H1 (cell line): Measurements from ENCODE around the gene GPSM3. TPM values are rescaled to one million over a fixed set of nuclear protein-coding genes. Genes with fewer than 3 reads are reported as not detected.

Experiments
- CTCF ChIA-PET: fragments of 300-600 bp; sonication (Branson Sonifier 250); formaldehyde crosslinking; loops from one replicate; lab custom pipeline; 2021; ENCODE audit not compliant: partially characterized antibody; lab: Charles Lee
- POLR2A ChIA-PET: fragments of 300-600 bp; sonication (Branson Sonifier 250); formaldehyde crosslinking; loops from one replicate; lab custom pipeline; 2021; ENCODE audit warnings: inconsistent platforms; ENCODE audit not compliant: partially characterized antibody; lab: Charles Lee
- DNase-seq, 2 experiments: peaks; one replicate each; pipeline versions ENCODE4 v3.0.0 to v3.0.0-alpha.2; 2010 to 2022; ENCODE audit warnings: low spot score in 2 of 2, low read depth in 1 of 2, mixed read lengths in 1 of 2
- FAIRE-seq: peaks from 2 replicates; lab custom pipeline; 2011; peaks lifted over from hg19 to GRCh38; lab: Jason Lieb, UNC
- H2AFZ ChIP-seq: 2 replicates; pipeline ENCODE4 v1.8.1; 2012; ENCODE audit warnings: low read length, inconsistent platforms
- H2AK5ac ChIP-seq: 2 replicates; pipeline ENCODE4 v1.6.1; 2013; ENCODE audit warnings: low read depth, low read length
- H2BK120ac ChIP-seq: replicated peaks from 2 replicates; pipeline ENCODE3; 2013; ENCODE audit warnings: low read depth, low read length, inconsistent platforms
- H2BK12ac ChIP-seq: 2 replicates; pipeline ENCODE4 v1.6.1; 2013; ENCODE audit warnings: low read depth, low read length
- H2BK15ac ChIP-seq: 2 replicates; pipeline ENCODE4 v1.6.1; 2013; ENCODE audit warnings: low read length
- H2BK20ac ChIP-seq: 2 replicates; pipeline ENCODE4 v1.6.1; 2013; ENCODE audit warnings: low read length
- H2BK5ac ChIP-seq: 2 replicates; pipeline ENCODE4 v1.6.1; 2013; ENCODE audit warnings: low read depth, low read length
- H3K14ac ChIP-seq: 2 replicates; pipeline ENCODE4 v1.6.1; 2013; ENCODE audit warnings: inconsistent platforms; ENCODE audit not compliant: insufficient read length
- H3K18ac ChIP-seq: 2 replicates; pipeline ENCODE4 v1.6.1; 2013; ENCODE audit warnings: low read length; ENCODE audit errors: extremely low read depth
- H3K23ac ChIP-seq: 2 replicates; pipeline ENCODE4 v1.6.1; 2013; ENCODE audit warnings: inconsistent platforms; ENCODE audit not compliant: insufficient read length
- H3K23me2 ChIP-seq: 2 replicates; pipeline ENCODE4 v1.6.1; 2013; ENCODE audit warnings: low read depth, low read length
- H3K27ac ChIP-seq: 2 replicates; pipeline ENCODE4 v1.6.1; 2011; ENCODE audit warnings: low read depth, low read length, inconsistent platforms
- H3K27me3 ChIP-seq, 4 experiments: replicated peaks in 1 of 4; 1 replicate in 1 of 4; 2 replicates in 3 of 4; pipeline versions ENCODE4 v1.6.1 to v1.8.1; 2011 to 2013; ENCODE audit warnings: low read length in 3 of 4, mild to moderate bottlenecking in 3 of 4, inconsistent platforms in 2 of 4, mixed read lengths in 2 of 4, moderate library complexity in 1 of 4; ENCODE audit not compliant: control insufficient read depth in 3 of 4, insufficient read depth in 3 of 4; ENCODE audit errors: extremely low read depth in 1 of 4
- H3K36me3 ChIP-seq, 4 experiments: 2 replicates each; pipeline versions ENCODE4 v1.6.1 to v1.8.1; 2011 to 2013; ENCODE audit warnings: mild to moderate bottlenecking in 4 of 4, low read length in 3 of 4, moderate library complexity in 2 of 4, control low read depth in 1 of 4, inconsistent platforms in 1 of 4; ENCODE audit not compliant: insufficient read depth in 4 of 4, control insufficient read depth in 2 of 4
- H3K4ac ChIP-seq: replicated peaks from 2 replicates; pipeline ENCODE3; 2013; ENCODE audit warnings: low read length, low read depth, mixed read lengths, inconsistent platforms; ENCODE audit not compliant: insufficient read length
- H3K4me1 ChIP-seq, 4 experiments: replicated peaks in 1 of 4; 1 replicate in 1 of 4; 2 replicates in 3 of 4; pipeline versions ENCODE4 v1.6.1 to v1.8.1; 2011 to 2013; ENCODE audit warnings: low read length in 3 of 4, inconsistent platforms in 2 of 4, mixed read lengths in 1 of 4; ENCODE audit not compliant: insufficient read depth in 4 of 4, control insufficient read depth in 3 of 4
- H3K4me2 ChIP-seq, 2 experiments: 2 replicates each; pipeline versions ENCODE4 v1.6.1 to v1.8.1; 2011 to 2013; ENCODE audit warnings: low read depth in 2 of 2, low read length in 2 of 2, control low read depth in 1 of 2, inconsistent platforms in 1 of 2, mild to moderate bottlenecking in 1 of 2; ENCODE audit not compliant: insufficient read depth in 1 of 2
- H3K4me3 ChIP-seq, 4 experiments: fragments of 200-600, 300-600 bp in 1 of 4; sonication (generic), shearing (Covaris generic), sonication (Bioruptor Twin) in 1 of 4; 2 replicates each; pipeline versions ENCODE4 v1.5.1 to v1.8.1; 2011 to 2016; ENCODE audit warnings: low read length in 4 of 4, low read depth in 3 of 4, control low read depth in 2 of 4, inconsistent platforms in 2 of 4, mild to moderate bottlenecking in 2 of 4, mixed read lengths in 1 of 4, moderate library complexity in 1 of 4; ENCODE audit not compliant: insufficient read depth in 2 of 4; ENCODE audit errors: extremely low read depth in 1 of 4
- H3K56ac ChIP-seq: replicated peaks from 2 replicates; pipeline ENCODE3; 2013; ENCODE audit warnings: low read depth, mild to moderate bottlenecking, mixed read lengths, low read length, inconsistent platforms; ENCODE audit not compliant: insufficient read length
- H3K79me1 ChIP-seq: 2 replicates; pipeline ENCODE4 v1.6.1; 2013; ENCODE audit warnings: low read depth, low read length, control low read depth
- H3K79me2 ChIP-seq, 2 experiments: 2 replicates each; pipeline versions ENCODE4 v1.6.1 to v1.8.1; 2012 to 2013; ENCODE audit warnings: low read length in 2 of 2, mild to moderate bottlenecking in 2 of 2, inconsistent platforms in 1 of 2; ENCODE audit not compliant: insufficient read depth in 2 of 2, control insufficient read depth in 1 of 2
- H3K9ac ChIP-seq, 4 experiments: replicated peaks in 1 of 4; 1 replicate in 1 of 4; 2 replicates in 3 of 4; pipeline versions ENCODE4 v1.6.1 to v1.8.1; 2011 to 2013; ENCODE audit warnings: low read depth in 3 of 4, low read length in 3 of 4, control low read depth in 2 of 4, mild to moderate bottlenecking in 2 of 4, moderate library complexity in 2 of 4, inconsistent platforms in 1 of 4; ENCODE audit errors: extremely low read depth in 1 of 4
- H3K9me3 ChIP-seq, 2 experiments: 2 replicates each; pipeline versions ENCODE4 v1.6.1 to v1.8.1; 2012 to 2013; ENCODE audit warnings: mild to moderate bottlenecking in 2 of 2, moderate library complexity in 2 of 2, control low read depth in 1 of 2, inconsistent platforms in 1 of 2, low read depth in 1 of 2, low read length in 1 of 2, mixed read lengths in 1 of 2; ENCODE audit not compliant: insufficient read depth in 2 of 2
- H4K20me1 ChIP-seq, 2 experiments: replicated peaks in 1 of 2; 2 replicates each; pipeline versions ENCODE3 to v1.8.1; 2011 to 2013; ENCODE audit warnings: inconsistent platforms in 2 of 2, low read length in 2 of 2, mild to moderate bottlenecking in 1 of 2; ENCODE audit not compliant: insufficient read depth in 2 of 2, control insufficient read depth in 1 of 2
- H4K5ac ChIP-seq: 2 replicates; pipeline ENCODE4 v1.6.1; 2013; ENCODE audit warnings: low read length, low read depth, mixed read lengths, inconsistent platforms; ENCODE audit not compliant: insufficient read length
- H4K8ac ChIP-seq: 2 replicates; pipeline ENCODE4 v1.8.0; 2013; ENCODE audit warnings: mild to moderate bottlenecking, moderate library complexity, low read length, inconsistent platforms; ENCODE audit not compliant: insufficient read depth; ENCODE audit errors: extremely low read depth
- H4K91ac ChIP-seq: replicated peaks from 2 replicates; pipeline ENCODE3; 2013; ENCODE audit warnings: low read length, mixed read lengths, inconsistent platforms; ENCODE audit not compliant: insufficient read length
- ATF3 ChIP-seq: IDR thresholded peaks from 2 replicates; pipeline ENCODE4 v1.6.1; 2011; ENCODE audit warnings: low read depth, mild to moderate bottlenecking, low read length; ENCODE audit not compliant: insufficient read depth
- CHD1 ChIP-seq: IDR thresholded peaks from 2 replicates; pipeline ENCODE4 v1.6.1; 2012; ENCODE audit warnings: low read depth, low read length, improper control_type of control experiment
- EP300 ChIP-seq, 2 experiments: IDR thresholded peaks; 1 replicate in 1 of 2; 2 replicates in 1 of 2; pipeline ENCODE4 v1.6.1; 2011 to 2012; ENCODE audit warnings: low read depth in 2 of 2, low read length in 2 of 2, mild to moderate bottlenecking in 2 of 2, borderline replicate concordance in 1 of 2, inconsistent platforms in 1 of 2, moderate library complexity in 1 of 2
- JUN ChIP-seq: IDR thresholded peaks from 2 replicates; pipeline ENCODE4 v1.6.1; 2011; ENCODE audit warnings: low read depth, mild to moderate bottlenecking, improper control_type of control experiment, low read length
- KDM5A ChIP-seq: fragments of 200-600 bp; IDR thresholded peaks from 2 replicates; pipeline ENCODE4 v1.7.1; 2012; ENCODE audit warnings: mild to moderate bottlenecking, low read length, inconsistent platforms, mixed read lengths
- NANOG ChIP-seq: IDR thresholded peaks from 2 replicates; pipeline ENCODE4 v1.6.1; 2011; ENCODE audit warnings: low read length, low read depth, mild to moderate bottlenecking, inconsistent platforms; ENCODE audit not compliant: insufficient read depth, poor library complexity, severe bottlenecking
- POU5F1 ChIP-seq: IDR thresholded peaks from 2 replicates; pipeline ENCODE4 v1.6.1; 2011; ENCODE audit warnings: low read depth, mild to moderate bottlenecking, low read length, moderate library complexity
- RAD21 ChIP-seq, 2 experiments: IDR thresholded peaks in 1 of 2; conservative IDR thresholded peaks in 1 of 2; 2 replicates each; pipeline ENCODE4 v1.6.1; 2011; ENCODE audit warnings: low read depth in 2 of 2, low read length in 2 of 2, improper control_type of control experiment in 1 of 2, inconsistent platforms in 1 of 2, mild to moderate bottlenecking in 1 of 2, moderate library complexity in 1 of 2
- RBBP5 ChIP-seq: IDR thresholded peaks from 2 replicates; pipeline ENCODE4 v1.7.1; 2012; ENCODE audit warnings: low read depth, mild to moderate bottlenecking, inconsistent platforms, low read length, moderate library complexity, borderline replicate concordance
- RFX5 ChIP-seq: IDR thresholded peaks from 2 replicates; pipeline ENCODE4 v1.6.1; 2011; ENCODE audit warnings: low read depth, low read length, improper control_type of control experiment, borderline replicate concordance
- SP1 ChIP-seq: IDR thresholded peaks from 2 replicates; pipeline ENCODE4 v1.6.1; 2011; ENCODE audit warnings: low read depth, low read length
- WGBS, 2 experiments: shearing (Covaris generic) in 1 of 2; methylation state at CpG; one replicate each; pipeline versions ENCODE4 v1.1.6 to v1.1.7; 2013 to 2015; ENCODE audit warnings: low lambda C conversion rate in 2 of 2, mixed read lengths in 2 of 2, inconsistent platforms in 1 of 2, low coverage in 1 of 2, missing lambda C conversion rate in 1 of 2; ENCODE audit not compliant: insufficient replicate concordance in 2 of 2, insufficient coverage in 1 of 2, insufficient read length in 1 of 2; ENCODE audit errors: extremely low coverage in 1 of 2, missing lambda C conversion rate in 1 of 2; 5-methylcytosine and 5-hydroxymethylcytosine counted together
- polyA plus RNA-seq, 7 experiments: library from polyadenylated mRNA; depleted of rRNA in 3 of 7; stranded (reverse) in 5 of 7; unstranded in 2 of 7; fragments of >200 nt in 5 of 7; fragments of 200-250 nt in 2 of 7; gene quantifications; 1 replicate in 5 of 7; 2 replicates in 1 of 7; 4 replicates in 1 of 7; pipeline versions ENCODE4 v1.2.1 to v1.2.3, GENCODE V29; 2011 to 2013; ENCODE audit warnings: missing spikeins in 2 of 7, mixed read lengths in 2 of 7
- total RNA-seq: library from RNA; stranded (reverse); fragmentation: NEBNext Ultra II Directional; extraction: Animal tissue kit (Norgen Biotek cat#: 25700); gene quantifications from 2 replicates; pipeline ENCODE4 v1.2.1, GENCODE V29; 2021

Gene GPSM3
- total and polyA plus RNA-seq, 2 of the 8 experiments (the other 6 are each of a cell fraction or from before 2014, with no cell fraction given) = 6.6 to 9.8 TPM

- peaks cover 0 to 21% (median 11%) of the 10 kb centered on the region in 4 experiments; a peak in 6 of 7 replicates for H3K4me1 ChIP-seq
- no peak overlapping the region for H2AFZ ChIP-seq
- no peak overlapping the region for H3K9ac ChIP-seq
- no peak overlapping the region for H2BK20ac ChIP-seq
- H4K91ac ChIP-seq = no peak overlapping the region
- no peak overlapping the region for H3K56ac ChIP-seq
- DNase-seq (no peak), FAIRE-seq (no peak)
- peaks cover 4 to 26% (median 24%) of the 10 kb centered on the region in 4 experiments; a peak in 7 of 8 replicates for H3K36me3 ChIP-seq
- no peak overlapping the region for H3K18ac ChIP-seq
- H3K79me2 ChIP-seq = peaks cover 0 to 13% of the 10 kb centered on the region in 2 experiments; a peak in 2 of 4 replicates
- 87% methylated on average over 12 of the region's 12 CpGs; no CpG with 5 or more reads in 1 of the 2 experiments for WGBS, 2 experiments
- no peak overlapping the region for H3K14ac ChIP-seq
- H3K23ac ChIP-seq = no peak overlapping the region
- no peak overlapping the region for H3K4me3 ChIP-seq
- peaks cover 5% of the 10 kb centered on the region for H3K23me2 ChIP-seq
- H2BK5ac ChIP-seq = no peak overlapping the region
- H2AK5ac ChIP-seq = no peak overlapping the region
- ChIA-PET POLR2A (interaction anchor here (0.6 to 13.3 kb wide), 7 partner anchors 8 to 479 kb away, joined by 3 to 194 read pairs (median 3); partner anchors contain the start of genes AGPAT1, FKBPL, HLA-DQB1 and PRRT1), CTCF (interaction anchor here (3.2 kb wide), 1 partner anchor 69 kb away, joined by 13 read pairs; no protein-coding TSS in a partner anchor)
- H3K27me3 ChIP-seq = no peaks in the 10 kb centered on the region; a peak in 1 of 7 replicates
- H3K4ac ChIP-seq = no peak overlapping the region
- H3K4me2 ChIP-seq = no peak overlapping the region; a peak in 1 of 4 replicates
- H4K8ac ChIP-seq = no peak overlapping the region
- H3K79me1 ChIP-seq = peaks cover 2% of the 10 kb centered on the region
- H4K20me1 ChIP-seq = peaks cover 0 to 3% of the 10 kb centered on the region in 2 experiments
- H4K5ac ChIP-seq = no peak overlapping the region
- no peaks in the 10 kb centered on the region for H3K9me3 ChIP-seq
- H2BK120ac ChIP-seq = no peak overlapping the region
- no peak overlapping the region for H2BK12ac ChIP-seq
- H3K27ac ChIP-seq = no peak overlapping the region
- no peak overlapping the region for H2BK15ac ChIP-seq
- no peak for TF ChIP-seq CHD1
- TF ChIP-seq RFX5 = no peak
- TF ChIP-seq EP300 (IDR thresholded peaks at IDR 0.05; ENCODE audit: borderline replicate concordance in 1 of 2, low read depth in 2 of 2, low read length in 2 of 2) = no peak
- TF ChIP-seq RAD21 (IDR thresholded peaks at IDR 0.05 in 1 of 2, conservative IDR thresholded peaks at IDR 0.05 in 1 of 2; ENCODE audit: low read depth in 2 of 2, low read length in 2 of 2) = no peak
- TF ChIP-seq KDM5A = no peak
- no peak for TF ChIP-seq ATF3
- no peak for TF ChIP-seq SP1
- no peak for TF ChIP-seq POU5F1
- no peak for TF ChIP-seq JUN
- TF ChIP-seq NANOG = no peak
- TF ChIP-seq RBBP5 = no peak
Measured at GRCh38 chr6:32187009-32187709, 5.3 kb downstream of the GPSM3 start.
